Measurements from ENCODE around the gene MANEA. TPM values are rescaled to one million over a fixed set of nuclear protein-coding genes. Genes with fewer than 3 reads are reported as not detected.

Gene MANEA
- total and polyA plus RNA-seq, 4 donors = 2.4 to 15.4 (median 8.3) TPM

DNA sequence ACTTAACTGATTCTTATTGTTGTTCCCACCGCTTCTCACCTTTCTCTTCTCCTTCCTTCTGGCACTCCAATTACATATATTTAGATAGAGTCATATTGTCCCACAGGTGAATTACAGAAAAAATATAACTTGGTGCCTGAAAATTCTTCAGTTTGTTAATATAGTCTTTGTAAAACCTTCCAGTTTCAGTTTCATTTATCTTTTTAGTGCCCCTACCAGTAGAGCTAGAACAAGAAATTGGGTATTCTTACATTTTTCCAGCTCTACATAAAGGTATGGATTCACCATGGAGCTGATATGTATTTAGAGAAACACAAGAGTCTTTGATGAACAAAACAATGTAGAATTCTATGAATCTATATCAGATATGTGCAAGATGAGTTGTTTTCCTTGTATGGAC is 10.7 kb downstream of the MANEA start:
- peaks cover 0 to 2% (median 0%) of the 10 kb centered on the region in 5 donors for H3K4me1 ChIP-seq (ENCODE audit: control insufficient read depth in 5 of 5, insufficient read depth in 5 of 5, low read length in 5 of 5)
- H3K27ac ChIP-seq (ENCODE audit: low read depth in 1 of 2, low read length in 1 of 2) = no peak overlapping the region
- H3K9me3 ChIP-seq (ENCODE audit: control insufficient read depth in 4 of 4, insufficient read depth in 3 of 4, low read length in 3 of 4) = peaks cover 0 to 3% (median 2%) of the 10 kb centered on the region in 4 donors
- DNase-seq = no peak
- peaks cover 0 to 6% (median 0%) of the 10 kb centered on the region in 4 donors for H3K36me3 ChIP-seq (ENCODE audit: control insufficient read depth in 4 of 4, insufficient read depth in 4 of 4, low read length in 4 of 4)
- no peak overlapping the region for H3K9ac ChIP-seq (ENCODE audit: insufficient read depth in 1 of 2, low read length in 2 of 2)
- H3K27me3 ChIP-seq (ENCODE audit: control insufficient read depth in 3 of 3, insufficient read depth in 3 of 3, low read length in 2 of 3) = no peaks in the 10 kb centered on the region
- H3K4me3 ChIP-seq = no peak overlapping the region
- WGBS, 2 donors = 91 to 98% methylated on average over 1 of the region's 1 CpG
- TF ChIP-seq CTCF (IDR thresholded peaks at IDR 0.05; ENCODE audit: control extremely low read depth, extremely low read depth) = no peak
- ATAC-seq (ENCODE audit: insufficient read depth, low FRiP score) = no peak

DNA sequence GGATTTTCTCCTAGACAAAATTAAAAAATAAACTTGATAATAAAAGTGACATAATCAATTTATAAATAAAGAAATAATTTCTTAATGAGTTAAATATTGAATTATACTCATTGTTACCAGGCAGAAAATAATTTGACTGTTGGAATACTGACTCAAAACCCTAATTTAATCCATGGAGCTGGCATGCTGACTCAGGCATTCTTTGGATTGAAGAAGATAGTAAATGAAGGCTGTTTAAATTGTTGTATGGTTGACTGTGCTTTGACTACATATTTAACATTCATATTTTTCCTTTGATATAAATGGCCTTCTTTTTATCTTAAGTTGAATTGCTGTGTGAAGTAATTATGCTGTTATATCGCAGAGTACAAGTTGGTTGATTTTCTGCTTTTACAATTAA is 11.7 kb downstream of the MANEA start:
- peaks cover 0 to 6% (median 0%) of the 10 kb centered on the region in 4 donors for H3K36me3 ChIP-seq (ENCODE audit: control insufficient read depth in 4 of 4, insufficient read depth in 4 of 4, low read length in 4 of 4)
- H3K9ac ChIP-seq (ENCODE audit: insufficient read depth in 1 of 2, low read length in 2 of 2) = no peak overlapping the region
- H3K9me3 ChIP-seq (ENCODE audit: control insufficient read depth in 4 of 4, insufficient read depth in 3 of 4, low read length in 3 of 4) = peaks cover 0 to 2% (median 0%) of the 10 kb centered on the region in 4 donors
- TF ChIP-seq CTCF (IDR thresholded peaks at IDR 0.05; ENCODE audit: control extremely low read depth, extremely low read depth) = no peak
- no peak overlapping the region for H3K27ac ChIP-seq (ENCODE audit: low read depth in 1 of 2, low read length in 1 of 2)
- no peak overlapping the region for H3K4me3 ChIP-seq
- DNase-seq = no peak
- no peak for ATAC-seq (ENCODE audit: insufficient read depth, low FRiP score)
- 95 to 98% methylated on average over 1 of the region's 1 CpG for WGBS, 2 donors
- no peaks in the 10 kb centered on the region for H3K27me3 ChIP-seq (ENCODE audit: control insufficient read depth in 3 of 3, insufficient read depth in 3 of 3, low read length in 2 of 3)
- H3K4me1 ChIP-seq (ENCODE audit: control insufficient read depth in 5 of 5, insufficient read depth in 5 of 5, low read length in 5 of 5) = peaks cover 0 to 2% (median 0%) of the 10 kb centered on the region in 5 donors

DNA sequence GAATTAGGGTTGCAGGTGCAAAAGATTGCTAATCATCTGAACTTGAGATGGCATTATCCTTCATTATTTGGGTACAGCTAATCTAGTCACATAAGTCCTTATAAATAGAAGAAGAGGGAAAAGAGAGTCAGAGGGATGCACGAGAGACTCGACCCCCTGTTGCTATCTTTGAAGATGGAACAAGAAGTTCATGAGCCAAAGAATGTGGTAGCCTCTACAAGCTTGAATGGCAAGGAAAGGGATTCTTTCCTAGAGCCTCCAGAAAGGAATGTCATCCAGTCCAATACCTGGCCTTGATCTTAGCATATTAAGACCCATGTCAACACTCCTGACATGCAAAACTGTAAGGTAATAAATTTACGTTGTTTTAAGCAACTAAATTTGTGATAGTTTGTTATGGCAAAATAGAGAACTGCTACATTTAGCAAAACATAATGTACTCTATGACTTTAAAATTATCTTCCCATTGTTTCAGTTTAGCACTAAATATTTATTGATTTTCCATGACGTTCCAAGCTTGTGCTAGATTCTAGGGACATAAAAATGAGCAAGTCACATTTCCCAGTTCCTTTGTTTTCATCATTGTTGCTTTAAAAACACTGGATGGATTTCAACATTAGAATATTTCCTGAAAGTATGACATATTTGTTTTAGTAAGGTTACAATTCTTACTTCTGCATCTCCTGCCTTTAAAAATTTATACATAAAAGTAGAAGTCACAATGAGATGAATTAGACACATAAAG is 12.7 kb downstream of the MANEA start:
- Histone ChIP-seq H3K27me3 (ENCODE audit: control insufficient read depth in 3 of 3, insufficient read depth in 3 of 3, low read length in 2 of 3) (no peaks in the 10 kb centered on the region), H3K27ac (ENCODE audit: low read depth in 1 of 2, low read length in 1 of 2) (no peak overlapping the region), H3K4me3 (no peak overlapping the region), H3K36me3 (ENCODE audit: control insufficient read depth in 4 of 4, insufficient read depth in 4 of 4, low read length in 4 of 4) (peaks cover 0 to 6% (median 0%) of the 10 kb centered on the region in 4 donors), H3K9ac (ENCODE audit: insufficient read depth in 1 of 2, low read length in 2 of 2) (no peak overlapping the region), H3K9me3 (ENCODE audit: control insufficient read depth in 4 of 4, insufficient read depth in 3 of 4, low read length in 3 of 4) (peaks cover 0 to 2% (median 0%) of the 10 kb centered on the region in 4 donors), H3K4me1 (ENCODE audit: control insufficient read depth in 5 of 5, insufficient read depth in 5 of 5, low read length in 5 of 5) (peaks cover 0 to 2% (median 0%) of the 10 kb centered on the region in 5 donors)
- ATAC-seq (ENCODE audit: insufficient read depth, low FRiP score) = no peak
- TF ChIP-seq CTCF (IDR thresholded peaks at IDR 0.05; ENCODE audit: control extremely low read depth, extremely low read depth) = no peak
- no peak for DNase-seq
- 90 to 91% methylated on average over 4 of the region's 4 CpGs for WGBS, 2 donors

All from lung (tissue), 12 donors.